NCI-H128 (cell line): ENCODE data around the gene ORAI2.
"Not testable (repeated sequence)": the region's sequence is repeated elsewhere in the genome, so short reads cannot be mapped to it uniquely, and the experiment has no call there.

Experiments used
- DNase-seq: peaks from one replicate; lab custom pipeline; 2025; ENCODE audit not compliant: unreplicated experiment; lab: John Stamatoyannopoulos, UW

Gene ORAI2

DNA sequence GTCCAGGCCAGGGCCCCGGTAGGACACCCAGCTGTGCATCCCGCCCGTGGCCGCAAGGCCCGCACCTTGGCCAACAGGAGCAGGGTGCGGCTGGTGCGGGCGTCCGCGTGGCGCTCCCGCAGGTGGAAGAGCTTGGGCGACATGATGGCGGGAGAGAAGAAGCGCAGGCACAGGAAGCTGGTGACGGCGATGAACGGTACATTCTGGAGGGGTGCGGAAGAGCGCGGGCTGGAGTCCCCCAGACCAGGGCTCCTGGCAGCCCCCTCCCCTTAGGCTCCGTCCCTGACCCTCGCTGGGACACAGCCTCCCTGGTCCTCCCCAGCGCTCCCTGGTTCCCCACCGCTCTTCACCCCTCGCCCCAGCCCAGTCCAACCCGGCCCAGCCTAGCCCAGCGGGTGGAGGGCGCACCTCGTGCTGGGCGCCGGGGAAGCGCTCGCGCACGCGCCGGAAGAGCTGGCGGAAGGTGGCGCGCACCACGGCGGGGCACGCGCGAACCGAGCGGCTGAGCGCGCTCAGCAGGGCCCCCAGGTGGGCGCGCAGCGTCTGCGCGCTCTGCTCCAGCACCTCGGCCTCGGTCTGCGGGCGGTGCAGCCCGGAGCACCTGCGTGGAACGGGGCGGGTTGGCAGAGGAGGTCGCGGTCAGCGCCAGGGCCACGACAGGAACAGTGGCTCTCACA lies 61.2 kb downstream of the ORAI2 start:
- not testable (repeated sequence) for DNase-seq

DNA sequence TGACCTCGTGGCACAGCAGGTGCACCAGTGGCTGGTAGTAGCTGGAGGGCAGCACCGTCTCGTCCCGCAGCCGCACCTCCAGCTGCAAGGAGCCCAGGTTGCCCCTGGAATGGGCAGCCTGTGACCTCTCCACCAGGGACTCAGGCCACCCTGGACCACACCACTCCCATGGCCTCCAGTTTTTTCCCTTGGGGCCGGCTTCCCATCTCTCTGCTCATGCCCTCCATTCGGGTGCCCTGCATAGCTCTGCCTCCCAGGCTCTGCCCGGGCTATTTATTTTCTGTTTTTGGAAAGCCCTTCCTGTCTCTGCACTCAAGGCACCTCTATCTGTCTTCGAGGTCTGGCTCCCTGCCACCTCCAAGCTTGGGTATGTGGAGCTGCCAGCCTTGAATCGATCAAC lies 63.5 kb downstream of the ORAI2 start:
- not testable (repeated sequence) for DNase-seq

DNA sequence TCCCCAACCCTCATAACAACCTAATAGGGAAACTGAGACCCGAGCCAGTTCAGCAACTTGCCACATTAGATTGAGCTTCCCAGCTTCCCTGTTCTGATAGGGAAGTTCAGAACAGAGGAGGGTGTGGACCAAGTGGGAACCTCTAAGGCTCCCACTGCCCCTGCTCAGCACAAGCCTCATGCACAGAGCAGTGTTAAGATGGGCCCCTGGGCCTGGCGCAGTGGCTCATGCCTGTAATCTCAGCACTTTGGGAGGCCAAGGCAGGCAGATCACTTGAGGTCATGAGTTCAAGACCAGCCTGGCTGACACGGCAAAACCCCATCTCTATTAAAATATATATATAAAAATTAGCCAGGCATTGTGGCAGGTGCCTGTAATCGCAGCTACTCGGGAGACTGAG lies 63.9 kb downstream of the ORAI2 start:
- DNase-seq: not testable (repeated sequence)

DNA sequence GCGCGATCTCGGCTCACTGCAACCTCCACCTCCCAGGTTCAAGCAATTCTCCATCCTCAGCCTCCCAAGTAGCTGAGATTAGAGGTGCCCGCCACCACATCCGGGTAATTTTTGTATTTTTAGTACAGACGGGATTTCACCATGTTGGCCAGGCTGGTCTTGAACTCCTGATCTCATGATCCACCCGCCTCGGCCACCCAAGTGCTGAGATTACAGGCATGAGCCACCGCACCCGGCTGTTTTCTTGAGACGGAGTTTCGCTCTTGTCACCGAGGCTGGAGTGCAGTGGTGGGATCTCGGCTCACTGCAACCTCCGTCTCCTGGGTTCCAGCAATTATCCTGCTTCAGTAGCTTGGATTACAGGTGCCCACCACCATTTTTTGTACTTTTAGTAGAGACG lies 64.9 kb downstream of the ORAI2 start:
- DNase-seq: not testable (repeated sequence)

DNA sequence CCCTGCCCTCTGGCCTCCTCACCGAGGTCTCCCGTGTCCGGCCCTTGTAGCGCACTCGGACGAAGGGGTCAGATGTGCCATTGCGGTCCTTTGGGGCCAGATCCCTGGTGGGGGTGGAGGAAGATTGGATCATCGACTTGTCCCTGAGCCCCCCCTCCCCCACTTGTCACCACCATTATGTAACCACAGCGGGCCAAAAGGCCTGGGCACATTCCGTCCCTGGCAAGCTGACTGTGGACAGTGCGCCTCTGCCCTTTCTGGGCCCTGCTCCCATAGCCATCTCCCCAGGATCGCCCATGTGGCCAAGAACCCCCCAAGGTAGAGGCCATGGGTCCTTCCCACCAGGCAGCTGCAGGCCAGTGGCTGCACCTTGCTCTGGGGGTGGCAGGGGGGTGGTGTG lies 69.8 kb downstream of the ORAI2 start:
- not testable (repeated sequence) for DNase-seq

DNA sequence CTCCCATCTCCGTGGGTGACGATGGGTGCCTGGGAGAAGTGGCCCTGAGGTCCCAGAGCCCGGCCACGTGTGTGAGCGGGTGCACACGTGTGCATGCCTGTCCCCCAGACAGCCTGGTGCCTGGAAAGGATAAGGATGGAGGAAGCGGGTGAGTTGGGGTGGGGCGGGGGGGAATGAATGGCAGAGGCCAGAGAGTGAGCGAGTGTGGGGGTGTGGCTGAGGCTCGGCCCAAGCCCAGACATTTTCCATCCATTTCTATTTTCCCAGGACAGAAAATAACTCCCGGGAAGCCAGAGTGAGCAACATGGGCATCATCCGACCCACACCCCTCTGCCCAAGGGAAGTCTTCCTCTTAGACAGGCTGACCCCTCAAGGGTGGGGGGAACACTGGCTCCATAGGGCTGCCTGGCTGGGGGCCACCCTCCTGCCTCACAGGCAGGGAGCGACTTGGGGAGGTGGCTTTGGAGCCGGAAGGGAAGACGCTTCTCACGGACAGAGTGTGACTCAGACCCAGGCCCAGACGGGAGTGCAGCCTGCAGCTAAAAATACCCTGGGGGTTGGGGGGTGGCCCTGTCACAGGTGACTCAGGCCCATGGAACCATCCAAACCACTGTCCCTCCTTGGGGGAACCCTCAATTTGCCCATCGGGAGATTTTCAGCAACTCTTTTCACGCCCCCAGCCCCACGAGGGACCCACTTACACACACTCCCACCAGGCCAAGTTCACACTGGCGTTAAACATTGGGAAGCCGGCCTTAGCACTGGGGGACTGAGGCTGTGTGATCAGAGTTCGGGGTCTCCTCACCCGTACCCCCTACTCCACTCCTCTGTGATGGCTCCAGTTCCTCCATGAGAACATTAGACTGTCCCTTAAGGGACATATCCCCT lies 72.2 kb downstream of the ORAI2 start:
- not testable (repeated sequence) for DNase-seq
